ENCODE data around the gene ZNF839. TPM values are rescaled to one million over a fixed set of nuclear protein-coding genes. Genes with fewer than 3 reads are reported as not detected.
"Not testable (repeated sequence)": the region's sequence is repeated elsewhere in the genome, so short reads cannot be mapped to it uniquely, and the experiment has no call there.

ZNF839 gene
- total RNA-seq, 4 donors from 2014 or later: 3.8 to 12.6 (median 8.1) TPM

DNA sequence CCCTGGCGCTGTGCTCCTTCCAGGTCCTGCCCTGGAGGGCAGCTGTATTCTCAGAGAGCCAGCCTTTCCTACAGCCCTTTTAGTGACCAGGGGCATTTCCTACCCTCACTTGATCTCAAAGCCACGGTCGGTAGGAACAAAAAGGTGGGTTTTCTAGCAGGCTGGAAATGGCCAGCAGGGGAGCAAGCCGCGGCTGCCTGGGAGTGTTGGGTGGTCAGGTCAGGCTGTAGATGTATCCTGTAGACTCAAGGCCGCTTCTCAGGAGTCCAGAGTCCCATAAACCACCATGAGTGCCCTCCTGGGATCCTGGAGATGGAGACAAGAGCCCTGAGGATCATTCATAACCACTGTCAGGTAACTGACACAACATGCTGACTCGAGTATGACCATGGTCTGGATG, 24.5 kb downstream of the ZNF839 start:
- TF ChIP-seq, protein P1, sequence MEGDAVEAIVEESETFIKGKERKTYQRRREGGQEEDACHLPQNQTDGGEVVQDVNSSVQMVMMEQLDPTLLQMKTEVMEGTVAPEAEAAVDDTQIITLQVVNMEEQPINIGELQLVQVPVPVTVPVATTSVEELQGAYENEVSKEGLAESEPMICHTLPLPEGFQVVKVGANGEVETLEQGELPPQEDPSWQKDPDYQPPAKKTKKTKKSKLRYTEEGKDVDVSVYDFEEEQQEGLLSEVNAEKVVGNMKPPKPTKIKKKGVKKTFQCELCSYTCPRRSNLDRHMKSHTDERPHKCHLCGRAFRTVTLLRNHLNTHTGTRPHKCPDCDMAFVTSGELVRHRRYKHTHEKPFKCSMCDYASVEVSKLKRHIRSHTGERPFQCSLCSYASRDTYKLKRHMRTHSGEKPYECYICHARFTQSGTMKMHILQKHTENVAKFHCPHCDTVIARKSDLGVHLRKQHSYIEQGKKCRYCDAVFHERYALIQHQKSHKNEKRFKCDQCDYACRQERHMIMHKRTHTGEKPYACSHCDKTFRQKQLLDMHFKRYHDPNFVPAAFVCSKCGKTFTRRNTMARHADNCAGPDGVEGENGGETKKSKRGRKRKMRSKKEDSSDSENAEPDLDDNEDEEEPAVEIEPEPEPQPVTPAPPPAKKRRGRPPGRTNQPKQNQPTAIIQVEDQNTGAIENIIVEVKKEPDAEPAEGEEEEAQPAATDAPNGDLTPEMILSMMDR (IDR thresholded peaks at IDR 0.05): no peak
- ATAC-seq (ENCODE audit: low FRiP score) (no peak), DNase-seq (ENCODE audit: low spot score) (no peak)

DNA sequence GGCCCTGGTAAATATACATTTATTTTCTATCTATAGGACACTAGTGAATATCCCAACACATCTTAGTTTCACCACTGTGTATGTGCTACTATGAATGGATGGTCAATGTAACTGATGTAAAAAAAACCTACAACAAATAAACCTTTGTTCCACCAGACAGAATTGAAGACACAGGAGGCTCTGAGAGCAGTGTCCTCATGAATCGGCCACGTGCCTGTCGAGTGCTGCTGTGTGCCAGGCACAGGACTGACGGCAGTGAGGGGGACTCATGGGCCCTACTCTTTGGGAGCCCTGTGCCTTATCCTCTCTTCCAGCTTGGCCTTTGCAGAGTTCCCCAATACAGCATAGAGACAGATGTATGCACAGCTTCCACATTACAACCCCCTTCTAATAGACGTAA, 24.9 kb downstream of the ZNF839 start:
- DNase-seq (ENCODE audit: low spot score) (no peak), ATAC-seq (ENCODE audit: low FRiP score) (no peak)
- TF ChIP-seq, protein P1 (IDR thresholded peaks at IDR 0.05): no peak

- DNase-seq (ENCODE audit: low spot score) (no peak), ATAC-seq (ENCODE audit: low FRiP score) (no peak)
- TF ChIP-seq, protein P1 (IDR thresholded peaks at IDR 0.05): no peak
Measured at GRCh38 chr14:102345232-102345631, 25.7 kb downstream of the ZNF839 start.

- DNase-seq (ENCODE audit: low spot score): no peak
- TF ChIP-seq, protein P1 (IDR thresholded peaks at IDR 0.05): no peak
- ATAC-seq (ENCODE audit: low FRiP score): no peak
Measured at GRCh38 chr14:102346645-102347044, 27.1 kb downstream of the ZNF839 start.

DNA sequence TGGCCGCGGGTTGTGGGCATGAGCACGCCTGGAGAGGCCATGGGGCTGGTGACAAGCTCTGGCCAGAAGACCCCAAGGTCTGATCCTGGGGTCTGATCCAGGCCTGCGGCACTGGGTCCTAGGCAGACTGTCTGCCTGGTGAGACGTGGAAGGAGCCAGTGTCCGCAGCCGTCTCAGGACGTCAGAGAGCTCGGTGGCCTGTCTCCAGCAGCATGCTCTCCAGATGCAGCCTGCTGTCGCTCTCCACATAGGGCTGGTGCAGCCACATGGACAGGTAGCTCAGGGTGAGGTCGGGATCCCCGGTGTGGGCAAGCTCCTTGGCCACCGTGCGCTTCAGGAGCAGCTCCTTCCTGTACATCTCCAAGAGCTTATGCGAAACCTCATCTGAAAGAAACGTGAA, 28.8 kb downstream of the ZNF839 start:
- ATAC-seq (ENCODE audit: low FRiP score): no peak
- TF ChIP-seq, protein P1 (IDR thresholded peaks at IDR 0.05): no peak

GRCh38 chr14:102351023-102351422, 31.5 kb downstream of the ZNF839 start:
- TF ChIP-seq, protein P1 (IDR thresholded peaks at IDR 0.05): no peak
- DNase-seq (ENCODE audit: low spot score) (no peak), ATAC-seq (ENCODE audit: low FRiP score) (no peak)

More for the DNA sequence above, 28.8 kb downstream of the ZNF839 start:
- no peak for DNase-seq (ENCODE audit: low spot score)

- not testable (repeated sequence) for ATAC-seq (ENCODE audit: low FRiP score); DNase-seq (ENCODE audit: low spot score)
Measured at GRCh38 chr14:102351593-102351992, 32.0 kb downstream of the ZNF839 start.

DNA sequence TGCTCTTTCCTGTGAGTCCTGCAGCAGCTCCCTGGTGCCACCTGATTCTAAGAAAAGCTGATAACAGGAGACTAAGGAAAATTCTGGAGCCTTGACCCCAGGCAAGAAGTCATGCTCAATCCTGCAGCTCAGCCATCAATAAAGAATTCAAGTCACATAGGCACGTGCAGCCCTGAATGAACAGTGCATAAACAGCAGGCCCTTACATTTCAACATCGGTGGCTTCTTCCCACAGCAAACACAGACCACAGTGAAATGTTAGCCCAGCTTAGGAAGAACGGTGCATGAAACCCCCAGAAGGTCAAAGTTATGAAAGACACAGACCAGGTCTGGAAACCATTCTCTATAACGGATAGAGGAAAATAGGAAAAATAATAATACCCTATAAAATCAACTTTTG, 32.7 kb downstream of the ZNF839 start:
- TF ChIP-seq, protein P1 (IDR thresholded peaks at IDR 0.05): no peak
- ATAC-seq (ENCODE audit: low FRiP score): no peak

More for the DNA sequence above, 32.7 kb downstream of the ZNF839 start:
- DNase-seq (ENCODE audit: low spot score): no peak

All from omental fat pad (tissue), 4 donors.